CD4-positive, alpha-beta T cell treated with Interleukin-4 for 1 hour (primary cell): ENCODE data around the gene SRF.

Source experiments
- DNase-seq, 2 donors: peaks; one replicate each; pipeline ENCODE4 v3.0.0-alpha.2; 2020 to 2022

SRF gene

GRCh38 chr6:43147691-43148477, 23.2 kb upstream of the SRF start:
- no peak for DNase-seq

- no peak for DNase-seq
Observed at GRCh38 chr6:43149265-43149664, 21.8 kb upstream of the SRF start.

- DNase-seq: no peak
Observed at GRCh38 chr6:43150051-43150751, 20.9 kb upstream of the SRF start.

- no peak for DNase-seq
Observed at GRCh38 chr6:43159599-43159998, 11.5 kb upstream of the SRF start.

GRCh38 chr6:43163899-43164298, 7.2 kb upstream of the SRF start:
- no peak for DNase-seq

GRCh38 chr6:43170417-43170930, 595 bp upstream of the SRF start:
- DNase-seq: no peak

GRCh38 chr6:43171707-43172103, 636 bp downstream of the SRF start:
- peak; percentile 14 to 41 for DNase-seq

GRCh38 chr6:43172104-43173007, 1.3 kb downstream of the SRF start:
- DNase-seq: peak; percentile 31 to 55

GRCh38 chr6:43173591-43174262, 2.7 kb downstream of the SRF start:
- peak; percentile 16 to 24 for DNase-seq

GRCh38 chr6:43174263-43175112, 3.4 kb downstream of the SRF start:
- DNase-seq: peak; percentile 97 to 98

- DNase-seq: no peak
Observed at GRCh38 chr6:43175676-43176422, 4.8 kb downstream of the SRF start.

GRCh38 chr6:43176423-43176786, 5.3 kb downstream of the SRF start:
- no peak for DNase-seq

GRCh38 chr6:43178150-43178549, 7.1 kb downstream of the SRF start:
- no peak for DNase-seq

- no peak for DNase-seq
Observed at GRCh38 chr6:43178951-43179830, 8.1 kb downstream of the SRF start.

GRCh38 chr6:43180058-43180457, 9.0 kb downstream of the SRF start:
- no peak for DNase-seq

GRCh38 chr6:43180985-43181384, 9.9 kb downstream of the SRF start:
- DNase-seq: no peak

- no peak for DNase-seq
Observed at GRCh38 chr6:43181621-43181941, 10.5 kb downstream of the SRF start.

GRCh38 chr6:43181942-43182860, 11.1 kb downstream of the SRF start, which contains the start of gene CUL9:
Gene CUL9 (plus strand): TSS chr6:43182196. CDS start chr6:43184311, 2,115 bp downstream.
- DNase-seq: peak; percentile 80 to 82

- no peak for DNase-seq
Observed at GRCh38 chr6:43183441-43183840, 12.4 kb downstream of the SRF start.
